ENCODE measurements around the gene RASA3.

Gene RASA3

DNA sequence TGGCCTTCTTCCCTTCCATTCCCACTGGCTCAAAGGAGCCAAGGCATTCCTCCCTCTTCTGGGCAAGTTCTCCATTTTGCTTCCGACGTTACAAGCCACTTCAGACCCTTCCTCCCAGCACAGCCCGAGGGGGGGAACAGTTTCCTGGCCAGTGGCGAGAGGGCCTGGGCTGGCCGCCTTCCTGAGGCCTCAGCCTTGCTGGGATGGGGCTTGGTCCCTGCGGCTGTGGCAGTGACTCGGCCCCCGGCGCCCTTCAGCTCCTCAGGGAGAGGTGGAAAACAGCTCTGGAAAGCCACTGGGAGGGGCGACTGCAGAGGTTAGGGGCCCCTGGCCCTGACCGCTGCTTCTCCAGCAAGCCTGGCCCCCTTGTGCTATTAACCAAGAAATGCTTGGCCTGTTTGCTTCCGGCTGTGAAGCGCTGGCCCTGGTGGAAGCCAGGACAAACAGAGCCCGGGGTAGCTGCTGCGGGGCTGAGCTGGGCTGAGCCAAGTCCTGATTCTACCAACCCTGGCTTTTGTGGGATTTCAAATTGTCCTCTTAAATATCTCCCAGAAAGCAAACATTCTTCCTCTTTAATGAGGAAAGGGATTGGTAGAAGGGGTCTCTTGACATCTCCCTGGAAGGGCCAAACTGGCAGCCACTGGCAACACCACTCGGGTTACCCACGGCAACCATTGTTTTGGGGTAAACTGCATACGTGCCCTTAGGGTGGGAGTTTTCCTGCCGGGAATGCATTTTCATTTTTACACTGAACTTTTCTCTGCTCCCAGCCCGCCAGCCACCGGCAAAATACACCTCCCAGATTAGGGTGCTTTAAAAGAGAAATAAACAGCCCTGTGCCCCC lies 197.2 kb downstream of the RASA3 start:
- peaks cover 37% of the 10 kb centered on the region for H3K27me3 ChIP-seq (ENCODE audit: insufficient read depth, poor library complexity, severe bottlenecking)
- no peak overlapping the region for H3K27ac ChIP-seq (replicated peaks)
- DNase-seq (ENCODE audit: low read depth in 1 of 2, low spot score in 1 of 2) = no peak
- TF ChIP-seq POLR2AphosphoS5 (IDR thresholded peaks at IDR 0.05; ENCODE audit: low read depth) (no peak), SPI1 (IDR thresholded peaks at IDR 0.05; ENCODE audit: borderline replicate concordance, low read depth) (no peak), GABPA (IDR thresholded peaks at IDR 0.05; ENCODE audit: low read depth) (no peak)
- TF ChIP-seq, protein P1, sequence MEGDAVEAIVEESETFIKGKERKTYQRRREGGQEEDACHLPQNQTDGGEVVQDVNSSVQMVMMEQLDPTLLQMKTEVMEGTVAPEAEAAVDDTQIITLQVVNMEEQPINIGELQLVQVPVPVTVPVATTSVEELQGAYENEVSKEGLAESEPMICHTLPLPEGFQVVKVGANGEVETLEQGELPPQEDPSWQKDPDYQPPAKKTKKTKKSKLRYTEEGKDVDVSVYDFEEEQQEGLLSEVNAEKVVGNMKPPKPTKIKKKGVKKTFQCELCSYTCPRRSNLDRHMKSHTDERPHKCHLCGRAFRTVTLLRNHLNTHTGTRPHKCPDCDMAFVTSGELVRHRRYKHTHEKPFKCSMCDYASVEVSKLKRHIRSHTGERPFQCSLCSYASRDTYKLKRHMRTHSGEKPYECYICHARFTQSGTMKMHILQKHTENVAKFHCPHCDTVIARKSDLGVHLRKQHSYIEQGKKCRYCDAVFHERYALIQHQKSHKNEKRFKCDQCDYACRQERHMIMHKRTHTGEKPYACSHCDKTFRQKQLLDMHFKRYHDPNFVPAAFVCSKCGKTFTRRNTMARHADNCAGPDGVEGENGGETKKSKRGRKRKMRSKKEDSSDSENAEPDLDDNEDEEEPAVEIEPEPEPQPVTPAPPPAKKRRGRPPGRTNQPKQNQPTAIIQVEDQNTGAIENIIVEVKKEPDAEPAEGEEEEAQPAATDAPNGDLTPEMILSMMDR (IDR thresholded peaks at IDR 0.05; ENCODE audit: insufficient read depth, low read length) = no peak
- TF ChIP-seq, protein P2, sequence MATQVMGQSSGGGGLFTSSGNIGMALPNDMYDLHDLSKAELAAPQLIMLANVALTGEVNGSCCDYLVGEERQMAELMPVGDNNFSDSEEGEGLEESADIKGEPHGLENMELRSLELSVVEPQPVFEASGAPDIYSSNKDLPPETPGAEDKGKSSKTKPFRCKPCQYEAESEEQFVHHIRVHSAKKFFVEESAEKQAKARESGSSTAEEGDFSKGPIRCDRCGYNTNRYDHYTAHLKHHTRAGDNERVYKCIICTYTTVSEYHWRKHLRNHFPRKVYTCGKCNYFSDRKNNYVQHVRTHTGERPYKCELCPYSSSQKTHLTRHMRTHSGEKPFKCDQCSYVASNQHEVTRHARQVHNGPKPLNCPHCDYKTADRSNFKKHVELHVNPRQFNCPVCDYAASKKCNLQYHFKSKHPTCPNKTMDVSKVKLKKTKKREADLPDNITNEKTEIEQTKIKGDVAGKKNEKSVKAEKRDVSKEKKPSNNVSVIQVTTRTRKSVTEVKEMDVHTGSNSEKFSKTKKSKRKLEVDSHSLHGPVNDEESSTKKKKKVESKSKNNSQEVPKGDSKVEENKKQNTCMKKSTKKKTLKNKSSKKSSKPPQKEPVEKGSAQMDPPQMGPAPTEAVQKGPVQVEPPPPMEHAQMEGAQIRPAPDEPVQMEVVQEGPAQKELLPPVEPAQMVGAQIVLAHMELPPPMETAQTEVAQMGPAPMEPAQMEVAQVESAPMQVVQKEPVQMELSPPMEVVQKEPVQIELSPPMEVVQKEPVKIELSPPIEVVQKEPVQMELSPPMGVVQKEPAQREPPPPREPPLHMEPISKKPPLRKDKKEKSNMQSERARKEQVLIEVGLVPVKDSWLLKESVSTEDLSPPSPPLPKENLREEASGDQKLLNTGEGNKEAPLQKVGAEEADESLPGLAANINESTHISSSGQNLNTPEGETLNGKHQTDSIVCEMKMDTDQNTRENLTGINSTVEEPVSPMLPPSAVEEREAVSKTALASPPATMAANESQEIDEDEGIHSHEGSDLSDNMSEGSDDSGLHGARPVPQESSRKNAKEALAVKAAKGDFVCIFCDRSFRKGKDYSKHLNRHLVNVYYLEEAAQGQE (IDR thresholded peaks at IDR 0.05; ENCODE audit: insufficient replicate concordance, low read depth) = no peak
- H3K4me3 ChIP-seq (replicated peaks; ENCODE audit: insufficient read depth, low read length) = no peak overlapping the region

DNA sequence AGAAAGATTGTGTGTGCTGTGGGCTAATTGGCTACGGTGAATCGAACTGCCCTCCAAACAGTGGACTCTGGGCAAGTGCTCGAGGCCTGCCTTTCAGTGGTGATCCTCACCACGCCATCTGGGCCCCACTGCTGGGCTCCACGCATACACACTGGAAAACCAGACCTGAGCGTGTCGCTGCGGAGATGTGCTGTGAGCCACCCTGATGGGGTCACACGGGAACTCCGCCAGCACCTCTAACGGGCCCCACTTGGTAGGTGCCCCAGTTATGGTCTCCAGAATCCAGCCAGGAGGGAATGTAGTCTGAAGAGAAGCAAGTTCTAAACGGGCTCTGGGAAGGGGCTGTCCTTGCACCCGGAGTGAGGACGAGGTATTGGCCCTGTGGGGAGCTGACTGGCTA lies 197.8 kb downstream of the RASA3 start:
- H3K27me3 ChIP-seq (ENCODE audit: insufficient read depth, poor library complexity, severe bottlenecking) = peaks cover 37% of the 10 kb centered on the region
- H3K4me3 ChIP-seq (replicated peaks; ENCODE audit: insufficient read depth, low read length) = no peak overlapping the region
- no peak overlapping the region for H3K27ac ChIP-seq (replicated peaks)
- no peak for DNase-seq (ENCODE audit: low read depth in 1 of 2, low spot score in 1 of 2)
- TF ChIP-seq POLR2AphosphoS5 (IDR thresholded peaks at IDR 0.05; ENCODE audit: low read depth) (no peak), GABPA (IDR thresholded peaks at IDR 0.05; ENCODE audit: low read depth) (no peak), SPI1 (IDR thresholded peaks at IDR 0.05; ENCODE audit: borderline replicate concordance, low read depth) (no peak)
- TF ChIP-seq, protein P1 (IDR thresholded peaks at IDR 0.05; ENCODE audit: insufficient read depth, low read length) = no peak
- TF ChIP-seq, protein P2 (IDR thresholded peaks at IDR 0.05; ENCODE audit: insufficient replicate concordance, low read depth) = no peak

DNA sequence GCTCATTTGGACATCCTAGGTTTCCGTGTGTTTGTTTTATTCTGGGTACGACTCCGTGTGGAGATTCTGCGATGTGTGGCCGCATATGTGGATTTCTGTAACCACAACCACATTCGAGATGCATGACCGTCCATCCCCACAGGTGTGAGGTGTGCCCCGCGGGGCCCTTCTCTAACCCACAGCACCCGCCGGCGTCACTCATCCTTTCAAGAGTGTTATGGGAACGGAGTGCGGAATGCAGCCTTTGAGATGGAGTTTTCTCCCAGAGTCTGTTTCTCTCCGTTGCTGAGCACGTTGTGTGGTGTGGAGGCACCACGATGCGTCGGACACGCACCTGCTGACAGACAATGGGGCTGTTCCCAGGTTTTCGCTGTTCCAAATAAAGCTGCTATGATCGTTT lies 198.5 kb downstream of the RASA3 start:
- no peak overlapping the region for H3K4me3 ChIP-seq (replicated peaks; ENCODE audit: insufficient read depth, low read length)
- no peak for DNase-seq (ENCODE audit: low read depth in 1 of 2, low spot score in 1 of 2)
- peaks cover 34% of the 10 kb centered on the region for H3K27me3 ChIP-seq (ENCODE audit: insufficient read depth, poor library complexity, severe bottlenecking)
- TF ChIP-seq GABPA (IDR thresholded peaks at IDR 0.05; ENCODE audit: low read depth) = no peak
- TF ChIP-seq, protein P1 (IDR thresholded peaks at IDR 0.05; ENCODE audit: insufficient read depth, low read length) = no peak
- TF ChIP-seq POLR2AphosphoS5 (IDR thresholded peaks at IDR 0.05; ENCODE audit: low read depth) = no peak
- TF ChIP-seq SPI1 (IDR thresholded peaks at IDR 0.05; ENCODE audit: borderline replicate concordance, low read depth) = no peak
- TF ChIP-seq, protein P2 (IDR thresholded peaks at IDR 0.05; ENCODE audit: insufficient replicate concordance, low read depth) = no peak
- no peak overlapping the region for H3K27ac ChIP-seq (replicated peaks)
